Measurements from ENCODE around the gene EPB41L5.

DNA sequence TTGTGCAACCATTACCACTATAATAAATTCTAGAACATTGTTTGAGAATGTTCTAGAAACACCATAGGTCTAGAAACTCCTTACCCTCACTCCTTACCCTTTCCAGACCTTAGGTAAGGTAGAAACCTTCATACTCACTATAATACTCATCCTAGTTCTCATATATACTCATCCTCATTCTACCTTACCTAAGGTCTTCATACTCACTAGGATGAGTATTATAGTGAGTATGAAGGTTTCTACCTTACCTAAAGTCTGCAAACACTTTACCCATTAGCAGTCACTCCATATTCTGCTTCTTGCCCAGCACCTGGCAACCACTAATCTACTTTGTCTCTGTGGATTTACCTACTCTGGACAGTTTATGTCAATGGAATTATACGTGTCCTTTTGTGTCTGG, 135.4 kb downstream of the EPB41L5 start:
- no peak for TF ChIP-seq POLR2A (IDR thresholded peaks at IDR 0.05; ENCODE audit: low read length)
- TF ChIP-seq GATA1 (IDR thresholded peaks at IDR 0.05; ENCODE audit: low read depth, low read length), result no peak

All from erythroblast (primary cell).